ENCODE measurements around the gene MAP7D1. TPM values are rescaled to one million over a fixed set of nuclear protein-coding genes. Genes with fewer than 3 reads are reported as not detected.

Gene MAP7D1
- total RNA-seq, 1 donor from 2014 or later = 93.8 TPM

GRCh38 chr1:36122062-36123030, 33.6 kb upstream of the MAP7D1 start:
- Histone ChIP-seq H3K27me3 (no peaks in the 10 kb centered on the region), H3K4me3 (no peak overlapping the region), H3K36me3 (no peaks in the 10 kb centered on the region), H3K9me3 (no peaks in the 10 kb centered on the region), H3K27ac (no peak overlapping the region), H3K4me1 (peaks cover 32% of the 10 kb centered on the region)
- intact Hi-C loops (cut with DNase I) = no loop called here
- no peak for DNase-seq (ENCODE audit: extremely low spot score in 2 of 2)
- TF ChIP-seq POLR2A (IDR thresholded peaks at IDR 0.05) = no peak

DNA sequence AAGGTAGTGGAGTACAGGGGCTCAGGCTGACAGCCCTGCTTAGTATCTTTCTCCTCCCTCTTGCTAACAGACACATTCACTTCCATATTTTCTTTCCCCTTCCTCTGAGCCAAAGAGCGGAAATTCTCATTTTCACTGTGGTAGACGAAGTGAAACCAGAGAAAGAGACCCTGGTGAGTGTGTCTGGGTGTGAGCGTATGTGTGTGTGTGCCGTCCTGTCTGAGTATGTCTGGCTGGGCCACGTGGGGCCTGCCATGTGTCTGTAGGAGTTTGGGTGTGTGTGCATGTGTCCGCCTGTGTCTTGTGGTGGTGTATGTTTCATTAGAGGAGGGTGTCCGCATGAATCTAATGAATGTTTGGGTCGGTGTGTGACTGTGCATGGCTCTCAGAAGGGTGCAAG, 32.6 kb upstream of the MAP7D1 start:
- H3K9me3 ChIP-seq = no peaks in the 10 kb centered on the region
- intact Hi-C loops (cut with DNase I) = no loop called here
- H3K4me1 ChIP-seq = peaks cover 32% of the 10 kb centered on the region
- no peaks in the 10 kb centered on the region for H3K27me3 ChIP-seq
- no peak overlapping the region for H3K4me3 ChIP-seq
- no peak for TF ChIP-seq POLR2A (IDR thresholded peaks at IDR 0.05)
- TF ChIP-seq, protein P1, sequence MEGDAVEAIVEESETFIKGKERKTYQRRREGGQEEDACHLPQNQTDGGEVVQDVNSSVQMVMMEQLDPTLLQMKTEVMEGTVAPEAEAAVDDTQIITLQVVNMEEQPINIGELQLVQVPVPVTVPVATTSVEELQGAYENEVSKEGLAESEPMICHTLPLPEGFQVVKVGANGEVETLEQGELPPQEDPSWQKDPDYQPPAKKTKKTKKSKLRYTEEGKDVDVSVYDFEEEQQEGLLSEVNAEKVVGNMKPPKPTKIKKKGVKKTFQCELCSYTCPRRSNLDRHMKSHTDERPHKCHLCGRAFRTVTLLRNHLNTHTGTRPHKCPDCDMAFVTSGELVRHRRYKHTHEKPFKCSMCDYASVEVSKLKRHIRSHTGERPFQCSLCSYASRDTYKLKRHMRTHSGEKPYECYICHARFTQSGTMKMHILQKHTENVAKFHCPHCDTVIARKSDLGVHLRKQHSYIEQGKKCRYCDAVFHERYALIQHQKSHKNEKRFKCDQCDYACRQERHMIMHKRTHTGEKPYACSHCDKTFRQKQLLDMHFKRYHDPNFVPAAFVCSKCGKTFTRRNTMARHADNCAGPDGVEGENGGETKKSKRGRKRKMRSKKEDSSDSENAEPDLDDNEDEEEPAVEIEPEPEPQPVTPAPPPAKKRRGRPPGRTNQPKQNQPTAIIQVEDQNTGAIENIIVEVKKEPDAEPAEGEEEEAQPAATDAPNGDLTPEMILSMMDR (IDR thresholded peaks at IDR 0.05) = no peak
- no peak for TF ChIP-seq POLR2AphosphoS5 (IDR thresholded peaks at IDR 0.05; ENCODE audit: insufficient read depth in 1 of 2, low read depth in 1 of 2)
- H3K36me3 ChIP-seq = no peaks in the 10 kb centered on the region
- no peak for DNase-seq (ENCODE audit: extremely low spot score in 2 of 2)
- no peak overlapping the region for H3K27ac ChIP-seq

- H3K36me3 ChIP-seq = no peaks in the 10 kb centered on the region
- TF ChIP-seq POLR2A (IDR thresholded peaks at IDR 0.05) = no peak
- TF ChIP-seq, protein P1 (IDR thresholded peaks at IDR 0.05) = no peak
- no peak for TF ChIP-seq POLR2AphosphoS5 (IDR thresholded peaks at IDR 0.05; ENCODE audit: insufficient read depth in 1 of 2, low read depth in 1 of 2)
- no peaks in the 10 kb centered on the region for H3K9me3 ChIP-seq
- no peaks in the 10 kb centered on the region for H3K27me3 ChIP-seq
- intact Hi-C loops (cut with DNase I) = no loop called here
- H3K4me3 ChIP-seq = peak overlapping the region; percentile 42 to 52
- H3K4me1 ChIP-seq = peaks cover 32% of the 10 kb centered on the region
- H3K27ac ChIP-seq = peak overlapping the region; percentile 48
- no peak for DNase-seq (ENCODE audit: extremely low spot score in 2 of 2)
These were observed 31.4 kb upstream of the MAP7D1 start for GRCh38 chr1:36124404-36125128.

- intact Hi-C loops (cut with DNase I) = no loop called here
- DNase-seq (ENCODE audit: extremely low spot score in 2 of 2) = no peak
- Histone ChIP-seq H3K27ac (peak within 1 kb of the TSS; percentile 76), H3K4me1 (peaks cover 32% of the 10 kb centered on the region), H3K9me3 (no peaks in the 10 kb centered on the region), H3K4me3 (peak within 1 kb of the TSS; percentile 42 to 52), H3K27me3 (no peaks in the 10 kb centered on the region), H3K36me3 (no peaks in the 10 kb centered on the region)
- TF ChIP-seq POLR2A (IDR thresholded peaks at IDR 0.05) = no peak
- TF ChIP-seq, protein P1 (IDR thresholded peaks at IDR 0.05) = no peak
- TF ChIP-seq POLR2AphosphoS5 (IDR thresholded peaks at IDR 0.05; ENCODE audit: insufficient read depth in 1 of 2, low read depth in 1 of 2) = no peak
These were observed 30.6 kb upstream of the MAP7D1 start, which contains the start of gene COL8A2 for GRCh38 chr1:36125129-36125991. Gene COL8A2 (minus strand): TSS chr1:36125222. CDS start chr1:36100242, 24,980 bp downstream.
